Activated naive CD8-positive, alpha-beta T cell treated with anti-CD3 and anti-CD28 coated beads, Interleukin-2, amount 10 ng/mL, durations not matched to agents 7 days and 5 days (primary cell): Measurements from ENCODE around the gene ATOH8. TPM values are rescaled to one million over a fixed set of nuclear protein-coding genes. Genes with fewer than 3 reads are reported as not detected.

Source experiments
- ATAC-seq: fragments of 150-1000 bp; cut with Tn5 transposase; one replicate; pipeline ENCODE4 v1.10.0; 2021; ENCODE audit warnings: low read depth, moderate library complexity
- POLR2A ChIA-PET: fragments of 350-600 bp; sonication (Branson Sonifier 250); formaldehyde crosslinking; loops from one replicate; lab custom pipeline; 2021; ENCODE audit warnings: antibody characterized with exemption; lab: Charles Lee
- DNase-seq: peaks from one replicate; pipeline ENCODE4 v3.0.0; 2021
- H3K27ac Mint-ChIP-seq: one replicate; pipeline ENCODE4 v1.8.0; 2022; ENCODE audit warnings: mild to moderate bottlenecking, mixed read lengths
- H3K27me3 Mint-ChIP-seq: one replicate; pipeline ENCODE4 v1.8.0; 2022; ENCODE audit warnings: mild to moderate bottlenecking, moderate library complexity, mixed read lengths
- H3K36me3 Mint-ChIP-seq: one replicate; pipeline ENCODE4 v1.8.0; 2021; ENCODE audit warnings: mild to moderate bottlenecking, mixed read lengths
- H3K4me1 Mint-ChIP-seq: one replicate; pipeline ENCODE4 v1.8.0; 2021; ENCODE audit warnings: mixed read lengths
- H3K4me3 Mint-ChIP-seq: one replicate; pipeline ENCODE4 v1.8.0; 2022; ENCODE audit warnings: mild to moderate bottlenecking, moderate library complexity, mixed read lengths
- H3K9me3 Mint-ChIP-seq: one replicate; pipeline ENCODE4 v1.8.0; 2021; ENCODE audit warnings: mixed read lengths
- total RNA-seq, 2 experiments: library from RNA; stranded (reverse); gene quantifications; one replicate each; pipeline ENCODE4 v1.2.3, GENCODE V29; 2021

Gene ATOH8
- total RNA-seq, 2 experiments from 2014 or later = not detected

DNA sequence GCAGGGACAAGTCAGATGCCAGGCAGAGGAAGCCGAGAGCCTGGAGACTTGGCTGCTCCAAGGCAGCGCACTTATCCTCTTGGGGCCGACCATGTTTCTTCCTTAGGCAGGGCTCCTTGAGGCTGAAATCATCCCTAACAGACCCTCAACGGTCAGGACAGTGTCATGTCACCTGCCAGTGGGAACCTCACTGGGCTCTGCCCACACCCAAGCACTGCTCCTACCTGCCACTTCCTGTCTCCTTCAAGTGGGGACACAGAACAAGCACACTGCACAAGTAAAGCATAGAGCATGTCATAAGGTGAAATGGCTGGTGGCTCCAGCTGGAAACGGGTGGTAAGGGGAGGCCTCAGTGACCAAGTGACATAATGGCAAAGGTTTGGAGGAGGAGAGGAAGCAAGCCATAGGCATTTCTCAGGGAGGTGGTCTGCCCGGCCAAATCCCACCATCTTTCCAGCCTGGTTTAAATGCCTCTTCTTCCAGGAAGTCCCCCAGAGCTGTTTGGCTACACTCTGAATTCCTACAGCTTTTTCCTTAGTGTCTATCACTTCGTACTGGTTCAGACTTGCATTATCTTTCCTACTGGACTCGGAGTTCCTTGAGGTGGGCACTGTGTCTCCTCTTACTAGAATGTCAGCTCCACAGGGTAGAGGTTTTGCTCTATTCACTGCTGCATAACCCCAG is 7.3 kb upstream of the ATOH8 start:
- no peak for ATAC-seq
- H3K4me1 Mint-ChIP-seq = peaks cover 1% of the 10 kb centered on the region

DNA sequence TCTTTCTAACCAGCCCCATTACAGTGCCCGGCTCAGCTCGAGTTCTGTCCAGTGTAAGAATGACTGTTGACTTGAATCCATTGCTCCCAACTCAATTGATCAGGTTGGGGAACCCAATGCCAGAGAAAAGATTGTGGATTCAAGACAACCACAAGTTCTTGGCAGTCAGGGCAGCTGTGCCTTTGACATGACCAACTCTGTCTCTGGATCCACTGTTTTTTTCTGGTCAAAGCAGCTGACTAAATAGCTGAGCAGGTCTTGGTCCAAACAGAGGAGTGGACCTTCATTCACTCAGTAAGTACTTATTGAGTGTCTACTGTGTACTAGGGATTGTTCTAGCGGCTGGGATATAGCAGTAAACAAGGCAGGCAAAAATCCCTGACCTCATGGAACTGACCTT is 6.3 kb upstream of the ATOH8 start:
- no peak for ATAC-seq
- peaks cover 1% of the 10 kb centered on the region for H3K4me1 Mint-ChIP-seq
- H3K27me3 Mint-ChIP-seq = peaks cover 73% of the 10 kb centered on the region
- DNase-seq = no peak
- H3K9me3 Mint-ChIP-seq = no peaks in the 10 kb centered on the region
- H3K4me3 Mint-ChIP-seq = no peak overlapping the region
- no peaks in the 10 kb centered on the region for H3K36me3 Mint-ChIP-seq
- POLR2A ChIA-PET = no interaction called here
- no peak overlapping the region for H3K27ac Mint-ChIP-seq

More for the DNA sequence above, 7.3 kb upstream of the ATOH8 start:
- no peaks in the 10 kb centered on the region for H3K36me3 Mint-ChIP-seq
- no peak overlapping the region for H3K4me3 Mint-ChIP-seq
- H3K9me3 Mint-ChIP-seq = no peaks in the 10 kb centered on the region
- no peak overlapping the region for H3K27ac Mint-ChIP-seq
- POLR2A ChIA-PET = no interaction called here
- peaks cover 72% of the 10 kb centered on the region for H3K27me3 Mint-ChIP-seq
- no peak for DNase-seq

DNA sequence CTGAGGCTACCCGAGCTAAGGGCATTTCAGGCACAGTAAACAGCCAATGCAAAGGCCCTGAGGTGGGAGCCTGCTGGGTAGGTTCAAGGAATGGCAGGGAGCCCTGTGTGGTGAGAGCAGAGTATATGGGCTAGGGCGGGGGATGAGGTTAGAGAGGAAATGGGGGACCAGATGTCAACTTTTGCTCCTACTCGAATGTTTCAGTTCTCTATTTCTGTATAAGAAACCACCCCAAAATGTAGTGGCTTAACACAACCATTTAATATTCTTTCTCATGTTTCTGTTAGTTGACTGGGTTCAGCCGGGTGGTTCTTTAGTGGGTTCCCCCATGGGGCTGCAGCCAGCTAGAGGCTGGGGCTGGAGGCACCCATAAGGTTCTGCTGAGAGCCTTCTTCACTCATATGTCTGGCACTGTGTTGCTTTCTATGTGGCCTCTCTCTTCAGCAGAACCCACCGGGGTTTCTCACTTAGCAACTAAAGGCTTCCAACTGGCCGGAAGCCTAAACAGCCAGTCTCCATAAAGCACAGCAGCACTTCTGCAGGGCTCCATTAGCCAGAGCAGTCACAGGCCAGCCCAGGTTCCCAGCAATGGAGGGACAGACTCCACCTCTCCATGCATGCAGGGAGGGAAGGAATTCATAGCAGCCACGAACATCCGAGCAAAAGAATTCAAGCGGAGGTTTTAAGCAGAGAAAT is 5.6 kb upstream of the ATOH8 start:
- POLR2A ChIA-PET = no interaction called here
- DNase-seq = no peak
- no peaks in the 10 kb centered on the region for H3K36me3 Mint-ChIP-seq
- H3K9me3 Mint-ChIP-seq = no peaks in the 10 kb centered on the region
- no peak overlapping the region for H3K4me3 Mint-ChIP-seq
- no peak overlapping the region for H3K27ac Mint-ChIP-seq
- H3K27me3 Mint-ChIP-seq = peaks cover 74% of the 10 kb centered on the region
- no peak for ATAC-seq
- peaks cover 1% of the 10 kb centered on the region for H3K4me1 Mint-ChIP-seq

DNA sequence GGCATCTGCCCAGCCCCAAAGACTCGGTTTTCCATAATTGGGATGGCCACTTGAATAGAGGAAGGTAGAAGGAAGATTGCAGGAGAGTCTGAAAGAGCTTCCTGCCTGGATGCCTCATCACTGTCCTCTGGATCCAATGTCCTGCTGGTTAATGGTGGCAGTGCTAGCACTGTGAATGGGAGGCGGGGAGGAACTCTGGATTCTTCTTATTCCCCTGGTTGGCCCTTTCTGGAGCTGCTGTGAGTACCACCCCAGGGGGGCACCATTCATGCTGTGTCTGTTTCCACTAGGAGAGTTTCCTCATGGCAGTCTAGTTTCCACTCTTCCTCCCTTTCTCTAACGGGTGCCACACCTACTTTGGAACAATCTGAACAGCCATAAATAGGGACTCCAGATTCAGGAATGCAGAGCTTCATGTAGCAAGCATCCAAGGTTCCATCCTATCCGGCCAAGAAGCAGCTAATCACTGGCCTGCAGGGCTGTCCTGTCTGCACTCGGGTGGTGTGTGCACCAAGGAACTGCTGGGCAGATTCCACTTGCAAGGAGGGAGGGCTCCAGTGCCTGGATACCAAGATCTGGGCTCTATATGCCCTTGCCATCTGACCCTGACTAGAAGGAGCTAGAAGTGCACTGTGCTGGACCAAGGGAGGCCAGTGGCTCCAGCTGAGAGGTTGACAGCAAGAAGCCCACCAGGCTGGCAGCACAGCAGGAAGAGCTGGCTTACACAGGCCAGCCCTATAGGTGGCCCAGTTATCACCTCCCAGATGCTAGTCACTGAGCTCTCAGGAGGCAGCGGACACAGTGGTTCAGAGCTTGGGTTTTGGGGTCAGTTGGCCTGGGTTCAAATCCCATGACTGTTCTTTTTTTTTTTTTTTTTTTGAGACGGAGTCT is 4.6 kb upstream of the ATOH8 start:
- Mint-ChIP-seq H3K27me3 (peaks cover 75% of the 10 kb centered on the region), H3K27ac (no peak overlapping the region), H3K4me1 (peaks cover 1% of the 10 kb centered on the region), H3K36me3 (no peaks in the 10 kb centered on the region), H3K4me3 (no peak overlapping the region), H3K9me3 (no peaks in the 10 kb centered on the region)
- POLR2A ChIA-PET = interaction anchor here (0.8 kb wide), 1 partner anchor 354 kb away, joined by 3 read pairs; no protein-coding TSS in a partner anchor
- ATAC-seq (no peak), DNase-seq (no peak)

DNA sequence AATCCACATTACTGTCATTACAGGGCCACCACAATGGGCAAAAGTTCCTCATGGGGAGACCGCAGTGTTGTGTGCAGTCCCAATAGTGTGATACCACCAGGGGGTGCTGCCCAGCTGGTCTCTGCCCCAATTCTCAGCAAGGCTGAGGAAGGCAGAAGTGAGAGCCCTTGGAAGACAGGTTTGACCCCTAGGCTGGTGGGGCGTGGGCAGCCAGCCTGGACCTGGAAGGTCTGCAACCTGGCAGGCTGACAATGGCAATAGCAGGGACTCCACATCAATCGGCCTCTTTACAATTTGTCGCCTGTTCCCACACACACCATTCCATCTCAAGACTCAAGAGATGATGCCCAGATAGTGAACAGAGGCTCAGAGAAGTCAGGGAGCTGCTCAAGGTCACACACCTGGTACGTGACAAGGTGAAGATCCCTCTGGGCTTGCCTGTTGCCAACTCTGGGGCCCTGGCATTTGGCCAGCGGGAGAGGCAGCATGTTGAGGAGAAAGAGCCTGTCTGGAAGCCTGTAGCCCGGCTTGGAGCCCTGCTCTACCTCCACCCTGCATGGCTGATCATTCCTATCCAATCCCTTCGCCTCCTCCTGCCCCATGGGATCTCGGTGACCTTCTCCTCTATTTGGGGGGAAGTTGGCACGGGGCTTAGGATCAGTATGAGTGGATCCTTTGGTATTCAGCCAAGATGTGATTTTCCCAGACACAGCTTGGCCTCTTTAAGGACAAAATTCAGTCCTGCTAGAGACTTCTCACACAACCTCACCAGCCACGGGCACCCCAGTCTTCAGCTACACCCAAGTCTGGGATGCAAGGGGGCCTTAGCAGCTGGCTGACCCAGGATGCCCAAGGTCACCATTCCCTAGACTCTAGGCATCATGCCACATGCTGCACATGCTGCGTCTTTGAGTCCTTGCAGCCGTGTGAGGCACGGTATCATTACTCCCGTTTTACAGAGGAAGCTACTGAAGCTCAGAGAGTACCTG is 2.9 kb upstream of the ATOH8 start:
- H3K4me3 Mint-ChIP-seq = no peak overlapping the region
- POLR2A ChIA-PET = interaction anchor here (1.6 kb wide), 1 partner anchor 63 kb away, joined by 5 read pairs; no protein-coding TSS in a partner anchor
- H3K36me3 Mint-ChIP-seq = no peaks in the 10 kb centered on the region
- peaks cover 12% of the 10 kb centered on the region for H3K4me1 Mint-ChIP-seq
- ATAC-seq = peak; percentile 49
- DNase-seq = peak; percentile 70
- H3K27ac Mint-ChIP-seq = no peak overlapping the region
- peaks cover 74% of the 10 kb centered on the region for H3K27me3 Mint-ChIP-seq
- H3K9me3 Mint-ChIP-seq = no peaks in the 10 kb centered on the region

DNA sequence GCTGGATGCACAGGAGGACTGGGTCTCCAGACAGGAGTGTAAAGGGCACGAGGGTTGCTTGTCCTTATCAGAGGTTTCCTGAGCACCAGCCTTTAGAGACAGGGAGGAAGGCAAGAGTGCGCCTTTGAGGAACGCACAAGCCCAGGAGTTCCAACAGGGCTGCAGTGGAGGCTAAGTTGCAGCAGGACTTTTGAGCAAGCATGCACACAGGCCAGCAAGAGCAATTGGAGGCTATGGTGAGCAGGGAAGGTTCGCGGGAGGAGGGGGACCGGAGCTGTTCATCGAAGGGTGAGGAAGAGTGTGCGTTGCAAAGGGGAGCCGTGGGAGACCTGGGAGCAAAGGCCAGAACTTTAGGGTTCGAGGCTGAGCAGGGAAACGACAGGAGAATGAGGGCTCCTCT is 2.2 kb upstream of the ATOH8 start:
- DNase-seq (no peak), ATAC-seq (no peak)
- H3K36me3 Mint-ChIP-seq = no peaks in the 10 kb centered on the region
- no peak overlapping the region for H3K4me3 Mint-ChIP-seq
- H3K27me3 Mint-ChIP-seq = peaks cover 74% of the 10 kb centered on the region
- no peak overlapping the region for H3K27ac Mint-ChIP-seq
- peaks cover 12% of the 10 kb centered on the region for H3K4me1 Mint-ChIP-seq
- POLR2A ChIA-PET = interaction anchor here (1.6 kb wide), 1 partner anchor 62 kb away, joined by 5 read pairs; no protein-coding TSS in a partner anchor
- H3K9me3 Mint-ChIP-seq = no peaks in the 10 kb centered on the region

DNA sequence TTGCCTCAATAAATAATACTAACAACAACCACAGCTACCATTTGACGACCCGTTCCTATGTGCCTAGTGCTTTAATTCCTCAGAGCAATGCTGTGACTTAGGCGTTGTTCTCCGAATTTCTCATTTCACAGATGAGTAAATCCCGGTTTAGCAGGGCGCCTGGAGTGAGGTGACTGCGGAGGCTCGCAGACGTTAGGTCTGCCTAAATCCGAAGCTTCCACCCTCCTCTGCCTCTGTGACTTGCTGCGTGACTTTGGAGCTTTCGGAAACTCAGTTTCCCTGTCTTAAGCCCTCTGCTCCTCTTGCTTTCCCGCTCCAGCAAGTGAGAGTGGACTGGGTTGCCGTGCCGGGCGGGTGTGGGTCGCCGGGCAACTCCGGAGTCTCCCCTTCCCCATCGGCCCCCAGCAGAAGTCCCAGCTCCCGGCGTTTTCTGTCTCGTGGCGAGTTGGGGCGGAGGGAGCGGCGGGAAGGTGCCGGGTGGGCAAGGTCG is 711 bp upstream of the ATOH8 start:
- Mint-ChIP-seq H3K36me3 (no peaks in the 10 kb centered on the region), H3K9me3 (no peaks in the 10 kb centered on the region), H3K27ac (no peak overlapping the region), H3K4me3 (peak overlapping the region; percentile 84), H3K27me3 (peaks cover 72% of the 10 kb centered on the region), H3K4me1 (peaks cover 10% of the 10 kb centered on the region)
- POLR2A ChIA-PET = interaction anchor here (0.6 to 1.1 kb wide), 2 partner anchors 19 to 48 kb away, joined by 3 read pairs; no protein-coding TSS in a partner anchor
- DNase-seq (no peak), ATAC-seq (no peak)

DNA sequence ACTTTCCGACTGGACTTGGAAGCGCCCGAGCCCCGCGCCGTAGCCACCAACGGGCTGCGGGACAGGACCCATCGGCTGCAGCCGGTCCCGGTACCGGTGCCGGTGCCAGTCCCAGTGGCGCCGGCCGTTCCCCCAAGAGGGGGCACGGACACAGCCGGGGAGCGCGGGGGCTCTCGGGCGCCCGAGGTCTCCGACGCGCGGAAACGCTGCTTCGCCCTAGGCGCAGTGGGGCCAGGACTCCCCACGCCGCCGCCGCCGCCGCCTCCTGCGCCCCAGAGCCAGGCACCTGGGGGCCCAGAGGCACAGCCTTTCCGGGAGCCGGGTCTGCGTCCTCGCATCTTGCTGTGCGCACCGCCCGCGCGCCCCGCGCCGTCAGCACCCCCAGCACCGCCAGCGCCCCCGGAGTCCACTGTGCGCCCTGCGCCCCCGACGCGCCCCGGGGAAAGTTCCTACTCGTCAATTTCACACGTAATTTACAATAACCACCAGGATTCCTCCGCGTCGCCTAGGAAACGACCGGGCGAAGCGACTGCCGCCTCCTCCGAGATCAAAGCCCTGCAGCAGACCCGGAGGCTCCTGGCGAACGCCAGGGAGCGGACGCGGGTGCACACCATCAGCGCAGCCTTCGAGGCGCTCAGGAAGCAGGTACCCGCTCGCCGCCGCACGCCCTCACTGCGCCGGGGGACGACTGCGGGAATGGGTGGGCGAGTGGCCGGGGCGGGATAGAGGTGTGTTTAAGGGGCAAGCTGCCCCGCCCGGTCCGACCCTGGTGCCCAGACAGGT is 713 bp downstream of the ATOH8 start:
- Mint-ChIP-seq H3K36me3 (no peaks in the 10 kb centered on the region), H3K27ac (no peak overlapping the region), H3K4me3 (peak overlapping the region; percentile 85), H3K27me3 (peaks cover 67% of the 10 kb centered on the region), H3K4me1 (peaks cover 10% of the 10 kb centered on the region), H3K9me3 (no peaks in the 10 kb centered on the region)
- POLR2A ChIA-PET = no interaction called here
- DNase-seq (peak; percentile 66), ATAC-seq (peak; percentile 48)

DNA sequence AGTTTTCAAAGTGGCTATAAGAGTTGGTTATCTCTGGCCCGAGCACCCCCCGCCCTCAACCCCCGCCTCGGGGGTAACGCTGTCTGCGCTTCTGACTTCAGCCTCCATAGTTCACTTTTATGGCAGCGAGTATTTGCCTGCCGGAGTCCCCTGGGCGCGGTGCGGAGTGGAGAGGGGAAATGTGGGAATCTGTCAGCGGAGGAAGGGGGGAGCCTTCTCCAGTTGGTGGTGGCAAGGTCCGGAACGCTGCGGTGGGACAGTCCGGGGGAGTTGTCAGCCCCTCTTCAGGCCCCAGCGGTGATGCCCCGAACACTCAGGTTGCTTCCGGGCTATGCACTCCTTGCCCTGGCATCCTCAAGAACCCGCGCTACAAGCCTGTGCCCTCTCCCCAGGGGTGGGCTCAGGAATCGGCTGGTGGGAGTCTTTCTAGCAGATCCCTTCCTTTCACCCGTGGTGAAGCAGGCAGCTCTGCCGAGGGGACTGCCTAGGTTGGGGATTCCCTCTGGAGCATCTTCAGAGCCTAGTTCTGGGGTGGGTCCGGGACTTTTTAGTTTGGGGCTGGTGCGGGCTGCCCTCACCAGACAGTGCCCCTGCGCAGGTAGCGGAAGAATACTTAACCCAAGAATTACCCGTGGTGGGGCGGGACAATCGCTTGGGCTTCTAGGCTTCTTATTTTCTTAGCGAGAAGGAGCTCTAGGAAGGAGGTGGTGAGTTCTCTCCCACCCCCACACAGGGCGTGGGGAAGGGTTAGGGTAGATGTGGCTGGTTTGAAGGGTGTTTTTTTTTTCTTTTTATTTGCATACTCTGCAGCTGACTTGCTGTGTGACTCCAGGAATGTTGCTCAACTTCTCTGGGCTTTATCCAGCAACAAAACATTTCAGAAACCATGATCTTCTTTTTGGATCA is 1.6 kb downstream of the ATOH8 start:
- peak; percentile 47 for DNase-seq

DNA sequence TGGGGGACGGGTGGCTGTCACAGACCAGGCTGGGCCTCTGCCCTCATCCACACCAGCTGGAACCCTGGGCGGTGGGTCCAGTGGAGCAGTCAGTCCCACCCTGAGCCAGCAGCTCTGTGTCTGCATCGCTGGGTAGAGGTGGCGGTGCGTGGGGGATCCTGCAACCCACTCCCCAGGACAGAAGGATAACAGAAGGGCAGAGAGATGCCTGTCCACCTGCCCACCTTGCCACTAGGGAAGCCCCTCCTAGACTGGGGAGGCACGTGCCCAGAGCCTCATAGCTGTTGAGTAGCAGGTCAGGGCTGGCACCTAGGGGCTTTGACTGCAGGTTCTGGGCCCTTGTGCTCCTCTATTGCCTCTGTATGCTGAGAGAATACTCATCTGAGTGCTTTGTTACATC is 2.4 kb downstream of the ATOH8 start:
- Mint-ChIP-seq H3K4me3 (no peak overlapping the region), H3K4me1 (peaks cover 10% of the 10 kb centered on the region), H3K27me3 (peaks cover 59% of the 10 kb centered on the region), H3K9me3 (no peaks in the 10 kb centered on the region), H3K36me3 (no peaks in the 10 kb centered on the region), H3K27ac (no peak overlapping the region)
- no peak for ATAC-seq
- DNase-seq = no peak
- POLR2A ChIA-PET = no interaction called here

More for the DNA sequence above, 1.6 kb downstream of the ATOH8 start:
- POLR2A ChIA-PET = no interaction called here
- no peaks in the 10 kb centered on the region for H3K36me3 Mint-ChIP-seq
- H3K4me1 Mint-ChIP-seq = peaks cover 10% of the 10 kb centered on the region
- H3K27ac Mint-ChIP-seq = no peak overlapping the region
- no peaks in the 10 kb centered on the region for H3K9me3 Mint-ChIP-seq
- peaks cover 65% of the 10 kb centered on the region for H3K27me3 Mint-ChIP-seq
- peak; percentile 27 for ATAC-seq
- peak overlapping the region; percentile 85 for H3K4me3 Mint-ChIP-seq

DNA sequence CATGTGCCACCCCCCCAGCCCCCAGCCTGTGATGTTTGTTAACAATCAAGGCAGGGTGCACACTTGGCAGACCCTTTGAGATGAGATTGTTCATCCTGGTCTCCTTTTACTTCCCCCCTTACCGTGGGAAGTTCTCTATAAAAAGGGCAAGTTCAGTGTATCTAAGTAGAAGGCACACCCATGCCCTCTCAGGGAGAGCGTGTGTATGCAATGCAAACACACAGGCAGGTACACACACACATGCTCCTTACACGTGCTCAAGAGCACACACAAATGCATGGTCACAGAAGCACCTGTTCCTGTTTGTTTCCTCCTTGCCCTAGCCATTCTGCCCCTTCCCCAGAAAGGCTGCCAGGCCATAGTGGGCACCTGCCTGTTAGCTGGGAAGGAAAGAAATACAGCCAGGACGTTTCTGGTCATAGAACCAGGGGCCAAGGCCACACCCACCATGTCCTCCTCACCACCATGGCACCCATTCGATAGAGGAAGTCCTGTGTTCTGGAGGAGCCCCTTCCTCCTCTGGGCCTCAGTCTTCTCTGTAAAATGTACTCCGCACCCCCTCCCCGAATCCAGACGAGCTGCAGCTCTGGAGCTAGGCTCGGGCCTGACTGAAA is 3.1 kb downstream of the ATOH8 start:
- Mint-ChIP-seq H3K9me3 (no peaks in the 10 kb centered on the region), H3K4me3 (no peak overlapping the region), H3K27me3 (peaks cover 52% of the 10 kb centered on the region), H3K36me3 (no peaks in the 10 kb centered on the region), H3K4me1 (peaks cover 10% of the 10 kb centered on the region), H3K27ac (no peak overlapping the region)
- ATAC-seq (no peak), DNase-seq (no peak)
- POLR2A ChIA-PET = no interaction called here
